ENCODE measurements around the gene SLC5A2.

GRCh38 chr16:31521368-31521767, 38.4 kb downstream of the SLC5A2 start:
- TF ChIP-seq, protein P1, sequence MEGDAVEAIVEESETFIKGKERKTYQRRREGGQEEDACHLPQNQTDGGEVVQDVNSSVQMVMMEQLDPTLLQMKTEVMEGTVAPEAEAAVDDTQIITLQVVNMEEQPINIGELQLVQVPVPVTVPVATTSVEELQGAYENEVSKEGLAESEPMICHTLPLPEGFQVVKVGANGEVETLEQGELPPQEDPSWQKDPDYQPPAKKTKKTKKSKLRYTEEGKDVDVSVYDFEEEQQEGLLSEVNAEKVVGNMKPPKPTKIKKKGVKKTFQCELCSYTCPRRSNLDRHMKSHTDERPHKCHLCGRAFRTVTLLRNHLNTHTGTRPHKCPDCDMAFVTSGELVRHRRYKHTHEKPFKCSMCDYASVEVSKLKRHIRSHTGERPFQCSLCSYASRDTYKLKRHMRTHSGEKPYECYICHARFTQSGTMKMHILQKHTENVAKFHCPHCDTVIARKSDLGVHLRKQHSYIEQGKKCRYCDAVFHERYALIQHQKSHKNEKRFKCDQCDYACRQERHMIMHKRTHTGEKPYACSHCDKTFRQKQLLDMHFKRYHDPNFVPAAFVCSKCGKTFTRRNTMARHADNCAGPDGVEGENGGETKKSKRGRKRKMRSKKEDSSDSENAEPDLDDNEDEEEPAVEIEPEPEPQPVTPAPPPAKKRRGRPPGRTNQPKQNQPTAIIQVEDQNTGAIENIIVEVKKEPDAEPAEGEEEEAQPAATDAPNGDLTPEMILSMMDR (conservative IDR thresholded peaks at IDR 0.05; ENCODE audit: low read length), result no peak
- TF ChIP-seq EZH2phosphoT487 (IDR thresholded peaks at IDR 0.05; ENCODE audit: borderline replicate concordance, low read depth, low read length), result no peak

All from OCI-LY7 (cell line).